Measurements from ENCODE around the gene PASK. TPM values are rescaled to one million over a fixed set of nuclear protein-coding genes. Genes with fewer than 3 reads are reported as not detected.

The PASK gene
- total RNA-seq, 1 experiment from 2014 or later, result 45.8 TPM

- Histone ChIP-seq H3K27ac (ENCODE audit: low read depth, low read length) (no peak overlapping the region), H3K27me3 (ENCODE audit: insufficient read depth, low read length) (no peaks in the 10 kb centered on the region), H3K9me2 (ENCODE audit: insufficient read depth) (no peaks in the 10 kb centered on the region), H3K9me3 (ENCODE audit: control insufficient read depth in 1 of 2, insufficient read depth in 1 of 2, low read depth in 1 of 2, low read length in 2 of 2) (no peaks in the 10 kb centered on the region), H2AFZ (ENCODE audit: low read depth, low read length, poor library complexity, severe bottlenecking) (no peak overlapping the region), H3K79me2 (ENCODE audit: insufficient read depth, low read length) (0 out of 2 replicates have a peak, but pooled peaks cover 2% of the 10 kb centered on the region), H3K9ac (ENCODE audit: low read length) (no peak overlapping the region), H3K36me3 (ENCODE audit: control insufficient read depth in 1 of 2, insufficient read depth in 2 of 2, low read length in 2 of 2) (peaks cover 0 to 8% of the 10 kb centered on the region in 2 experiments; a peak in 2 of 4 replicates), H3K4me2 (ENCODE audit: low read length) (no peak overlapping the region), H3K4me3 (replicated peaks in 1 of 2; ENCODE audit: low read depth in 1 of 2, low read length in 2 of 2) (no peak overlapping the region), H4K20me1 (ENCODE audit: insufficient read depth) (no peaks in the 10 kb centered on the region), H3K4me1 (ENCODE audit: control insufficient read depth in 1 of 2, insufficient read depth in 2 of 2, low read length in 2 of 2) (no peaks in the 10 kb centered on the region)
- ATAC-seq (no peak), DNase-seq (ENCODE audit: low read depth, low spot score) (no peak)
- ChIA-PET RAD21 (ENCODE audit: low non-redundant PET in 1 of 2, low total read pairs in 2 of 2, uncharacterized antibody in 2 of 2, unreplicated experiment in 2 of 2) (no interaction called here), CTCF (no interaction called here), POLR2A (no interaction called here)
- intact Hi-C loops (cut with micrococcal nuclease), result no loop called here
- BruUV-seq (replicated peaks), result no TSS peak
- TF ChIP-seq MAX (IDR thresholded peaks at IDR 0.05), result no peak
- no peak for TF ChIP-seq ZBTB33 (IDR thresholded peaks at IDR 0.05; ENCODE audit: extremely low read depth, insufficient replicate concordance, low read length)
- TF ChIP-seq REST (IDR thresholded peaks at IDR 0.05; ENCODE audit: low read depth), result no peak
- no peak for TF ChIP-seq RAD21 (IDR thresholded peaks at IDR 0.05; ENCODE audit: low read depth)
- no peak for TF ChIP-seq EGR1 (IDR thresholded peaks at IDR 0.05; ENCODE audit: low read depth)
- TF ChIP-seq ZFX (IDR thresholded peaks at IDR 0.05), result no peak
- TF ChIP-seq CTCF (IDR thresholded peaks at IDR 0.05 in 2 of 3, conservative IDR thresholded peaks at IDR 0.05 in 1 of 3; ENCODE audit: borderline replicate concordance in 1 of 3, insufficient read depth in 1 of 3, low read depth in 2 of 3, low read length in 2 of 3), result no peak
Measured at GRCh38 chr2:241156971-241157441, 7.7 kb upstream of the PASK start.

Data from HCT116 (cell line).